HepG2 (cell line): ENCODE results near the gene SCP2. TPM values are rescaled to one million over a fixed set of nuclear protein-coding genes. Genes with fewer than 3 reads are reported as not detected.
A peak's percentile ranks its signal among the peaks of the same experiment; 100 is the strongest.

Experiments
- CCDC6 ChIP-seq: sonication (generic); formaldehyde crosslinking; IDR thresholded peaks from 2 replicates; pipeline ENCODE4 v1.8.1; 2022; ENCODE audit warnings: mild to moderate bottlenecking, missing genetic modification reagents, moderate library complexity
- MAF1 ChIP-seq: sonication (generic); formaldehyde crosslinking; IDR thresholded peaks from 2 replicates; pipeline ENCODE4 v1.5.0; 2020; ENCODE audit warnings: missing genetic modification reagents, borderline replicate concordance
- MTA3 ChIP-seq: sonication (generic); formaldehyde crosslinking; IDR thresholded peaks from 2 replicates; pipeline ENCODE4 v1.4.0; 2020; ENCODE audit warnings: missing genetic modification reagents
- PHF21A ChIP-seq: sonication (generic); formaldehyde crosslinking; IDR thresholded peaks from 2 replicates; pipeline ENCODE4 v1.5.0; 2020; ENCODE audit warnings: mild to moderate bottlenecking, missing genetic modification reagents
- SOX6 ChIP-seq, 2 experiments: fragments of 450-650 bp in 1 of 2; sonication (generic) in 1 of 2; formaldehyde crosslinking in 1 of 2; IDR thresholded peaks; 2 replicates each; pipeline versions ENCODE4 v1.4.0 to v1.6.1; 2017 to 2020; ENCODE audit warnings: antibody characterized with exemption in 1 of 2, mild to moderate bottlenecking in 1 of 2, missing genetic modification reagents in 1 of 2
- STAT5B ChIP-seq: sonication (generic); formaldehyde crosslinking; IDR thresholded peaks from 2 replicates; pipeline ENCODE4 v1.4.0; 2020; ENCODE audit warnings: missing genetic modification reagents
- STAT6 ChIP-seq: sonication (generic); formaldehyde crosslinking; IDR thresholded peaks from 2 replicates; pipeline ENCODE4 v1.4.0; 2020; ENCODE audit warnings: missing genetic modification reagents, mild to moderate bottlenecking, borderline replicate concordance
- TBP ChIP-seq: sonication (generic); formaldehyde crosslinking; IDR thresholded peaks from 2 replicates; pipeline ENCODE4 v1.5.0; 2020; ENCODE audit warnings: missing genetic modification reagents
- TFAP4 ChIP-seq: sonication (generic); IDR thresholded peaks from 2 replicates; pipeline ENCODE4 v1.6.1; 2016; ENCODE audit warnings: low read depth, borderline replicate concordance
- ZKSCAN5 ChIP-seq: sonication (generic); formaldehyde crosslinking; IDR thresholded peaks from 2 replicates; pipeline ENCODE4 v1.5.1; 2020; ENCODE audit warnings: mild to moderate bottlenecking, missing genetic modification reagents
- ZNF263 ChIP-seq: sonication (generic); formaldehyde crosslinking; IDR thresholded peaks from 2 replicates; pipeline ENCODE4 v1.4.0; 2020; ENCODE audit warnings: missing genetic modification reagents
- ZNF282 ChIP-seq: fragments of 450-650 bp; IDR thresholded peaks from 2 replicates; pipeline ENCODE4 v1.6.1; 2018; ENCODE audit not compliant: partially characterized antibody
- ZNF362 ChIP-seq: sonication (generic); formaldehyde crosslinking; IDR thresholded peaks from 2 replicates; pipeline ENCODE4 v1.4.0; 2020; ENCODE audit warnings: missing genetic modification reagents, mild to moderate bottlenecking, borderline replicate concordance
- ZNF597 ChIP-seq: sonication (generic); formaldehyde crosslinking; IDR thresholded peaks from 2 replicates; pipeline ENCODE4 v1.5.0; 2020; ENCODE audit warnings: missing genetic modification reagents
- ZSCAN20 ChIP-seq: sonication (generic); formaldehyde crosslinking; IDR thresholded peaks from 2 replicates; pipeline ENCODE4 v1.4.0; 2020; ENCODE audit warnings: missing genetic modification reagents, mild to moderate bottlenecking, borderline replicate concordance
- polyA plus RNA-seq, 8 experiments: library from polyadenylated mRNA; depleted of rRNA in 3 of 8; stranded (reverse) in 7 of 8; unstranded in 1 of 8; fragments of >200 nt; fragmentation: Illumina TruSeq in 4 of 8; extraction: Trizol in 4 of 8; gene quantifications; 2 replicates each; pipeline versions ENCODE4 v1.2.1 to v1.2.3, GENCODE V29; 2011 to 2016; ENCODE audit warnings: low read depth in 4 of 8, missing spikeins in 1 of 8, mixed read lengths in 1 of 8; ENCODE audit not compliant: insufficient read depth in 1 of 8
- total RNA-seq, 5 experiments: library from RNA; depleted of rRNA; stranded (reverse); fragments of >200 nt; fragmentation: Illumina TruSeq; extraction: Trizol; gene quantifications; 2 replicates each; pipeline ENCODE4 v1.2.3, GENCODE V29; 2016; ENCODE audit warnings: low read depth in 1 of 5
- TF ChIP-seq, protein P1 (sequence below): sonication (generic); formaldehyde crosslinking; IDR thresholded peaks from 2 replicates; pipeline ENCODE4 v1.5.1; 2020; ENCODE audit warnings: missing genetic modification reagents, mild to moderate bottlenecking, borderline replicate concordance
- TF ChIP-seq, protein P2 (sequence below): sonication (generic); formaldehyde crosslinking; IDR thresholded peaks from 2 replicates; pipeline ENCODE4 v1.4.0; 2020; ENCODE audit warnings: missing genetic modification reagents, mild to moderate bottlenecking, borderline replicate concordance

The SCP2 gene
- total and polyA plus RNA-seq, 2 of the 13 experiments (the other 11 are each of a cell fraction or from before 2014, with no cell fraction given): 59.0 to 133 TPM

DNA sequence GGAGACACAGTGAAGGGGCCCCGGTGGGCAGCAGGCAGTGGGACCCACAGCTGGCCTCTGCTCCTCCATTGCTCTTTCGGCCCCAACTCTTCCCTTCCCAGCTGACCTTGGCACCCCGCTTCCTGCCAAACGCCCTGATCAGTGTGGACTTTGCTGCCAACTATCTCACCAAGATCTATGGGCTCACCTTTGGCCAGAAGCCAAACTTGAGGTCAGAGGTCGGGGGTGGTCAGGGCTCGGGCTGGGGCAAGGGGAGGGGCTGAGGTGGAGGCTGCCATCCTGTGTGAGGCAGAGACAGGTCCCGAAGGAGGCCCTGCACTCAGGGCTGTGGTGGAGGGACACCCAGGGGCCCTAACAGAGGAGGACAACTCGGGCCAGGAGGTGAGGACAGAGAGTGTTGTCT is 148.7 kb downstream of the SCP2 start (continued):
- TF ChIP-seq ZNF282 (no peak), STAT5B (CRISPR knock-in tag) (no peak), STAT6 (CRISPR knock-in tag) (no peak), PHF21A (CRISPR knock-in tag) (no peak), SOX6 (IDR thresholded peaks at IDR 0.05) (no peak), SOX6 (CRISPR knock-in tag; IDR thresholded peaks at IDR 0.05) (peak; percentile 68), ZKSCAN5 (CRISPR knock-in tag) (no peak), TBP (CRISPR knock-in tag) (no peak), MTA3 (CRISPR knock-in tag) (no peak), ZSCAN20 (no peak), ZNF263 (CRISPR knock-in tag) (0 out of 2 replicates have a peak, but pooled peaks have one; percentile 15), ZNF362 (CRISPR knock-in tag) (no peak), MAF1 (no peak), CCDC6 (no peak), ZNF597 (CRISPR knock-in tag) (no peak), TFAP4 (peak; percentile 59; the same call in 1 of the 2 replicates)
- TF ChIP-seq, protein P1, sequence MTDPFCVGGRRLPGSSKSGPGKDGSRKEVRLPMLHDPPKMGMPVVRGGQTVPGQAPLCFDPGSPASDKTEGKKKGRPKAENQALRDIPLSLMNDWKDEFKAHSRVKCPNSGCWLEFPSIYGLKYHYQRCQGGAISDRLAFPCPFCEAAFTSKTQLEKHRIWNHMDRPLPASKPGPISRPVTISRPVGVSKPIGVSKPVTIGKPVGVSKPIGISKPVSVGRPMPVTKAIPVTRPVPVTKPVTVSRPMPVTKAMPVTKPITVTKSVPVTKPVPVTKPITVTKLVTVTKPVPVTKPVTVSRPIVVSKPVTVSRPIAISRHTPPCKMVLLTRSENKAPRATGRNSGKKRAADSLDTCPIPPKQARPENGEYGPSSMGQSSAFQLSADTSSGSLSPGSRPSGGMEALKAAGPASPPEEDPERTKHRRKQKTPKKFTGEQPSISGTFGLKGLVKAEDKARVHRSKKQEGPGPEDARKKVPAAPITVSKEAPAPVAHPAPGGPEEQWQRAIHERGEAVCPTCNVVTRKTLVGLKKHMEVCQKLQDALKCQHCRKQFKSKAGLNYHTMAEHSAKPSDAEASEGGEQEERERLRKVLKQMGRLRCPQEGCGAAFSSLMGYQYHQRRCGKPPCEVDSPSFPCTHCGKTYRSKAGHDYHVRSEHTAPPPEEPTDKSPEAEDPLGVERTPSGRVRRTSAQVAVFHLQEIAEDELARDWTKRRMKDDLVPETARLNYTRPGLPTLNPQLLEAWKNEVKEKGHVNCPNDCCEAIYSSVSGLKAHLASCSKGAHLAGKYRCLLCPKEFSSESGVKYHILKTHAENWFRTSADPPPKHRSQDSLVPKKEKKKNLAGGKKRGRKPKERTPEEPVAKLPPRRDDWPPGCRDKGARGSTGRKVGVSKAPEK (CRISPR knock-in tag): no peak
- TF ChIP-seq, protein P2, sequence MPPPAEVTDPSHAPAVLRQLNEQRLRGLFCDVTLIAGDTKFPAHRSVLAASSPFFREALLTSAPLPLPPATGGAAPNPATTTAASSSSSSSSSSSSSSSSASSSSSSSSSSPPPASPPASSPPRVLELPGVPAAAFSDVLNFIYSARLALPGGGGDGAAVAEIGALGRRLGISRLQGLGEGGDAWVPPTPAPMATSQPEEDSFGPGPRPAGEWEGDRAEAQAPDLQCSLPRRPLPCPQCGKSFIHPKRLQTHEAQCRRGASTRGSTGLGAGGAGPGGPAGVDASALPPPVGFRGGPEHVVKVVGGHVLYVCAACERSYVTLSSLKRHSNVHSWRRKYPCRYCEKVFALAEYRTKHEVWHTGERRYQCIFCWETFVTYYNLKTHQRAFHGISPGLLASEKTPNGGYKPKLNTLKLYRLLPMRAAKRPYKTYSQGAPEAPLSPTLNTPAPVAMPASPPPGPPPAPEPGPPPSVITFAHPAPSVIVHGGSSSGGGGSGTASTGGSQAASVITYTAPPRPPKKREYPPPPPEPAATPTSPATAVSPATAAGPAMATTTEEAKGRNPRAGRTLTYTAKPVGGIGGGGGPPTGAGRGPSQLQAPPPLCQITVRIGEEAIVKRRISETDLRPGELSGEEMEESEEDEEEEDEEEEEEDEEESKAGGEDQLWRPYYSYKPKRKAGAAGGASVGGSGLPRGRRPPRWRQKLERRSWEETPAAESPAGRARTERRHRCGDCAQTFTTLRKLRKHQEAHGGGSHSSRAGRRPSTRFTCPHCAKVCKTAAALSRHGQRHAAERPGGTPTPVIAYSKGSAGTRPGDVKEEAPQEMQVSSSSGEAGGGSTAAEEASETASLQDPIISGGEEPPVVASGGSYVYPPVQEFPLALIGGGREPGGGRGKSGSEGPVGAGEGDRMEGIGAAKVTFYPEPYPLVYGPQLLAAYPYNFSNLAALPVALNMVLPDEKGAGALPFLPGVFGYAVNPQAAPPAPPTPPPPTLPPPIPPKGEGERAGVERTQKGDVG (CRISPR knock-in tag): no peak
